ENCODE data around the gene PAQR5.

PAQR5 gene

DNA sequence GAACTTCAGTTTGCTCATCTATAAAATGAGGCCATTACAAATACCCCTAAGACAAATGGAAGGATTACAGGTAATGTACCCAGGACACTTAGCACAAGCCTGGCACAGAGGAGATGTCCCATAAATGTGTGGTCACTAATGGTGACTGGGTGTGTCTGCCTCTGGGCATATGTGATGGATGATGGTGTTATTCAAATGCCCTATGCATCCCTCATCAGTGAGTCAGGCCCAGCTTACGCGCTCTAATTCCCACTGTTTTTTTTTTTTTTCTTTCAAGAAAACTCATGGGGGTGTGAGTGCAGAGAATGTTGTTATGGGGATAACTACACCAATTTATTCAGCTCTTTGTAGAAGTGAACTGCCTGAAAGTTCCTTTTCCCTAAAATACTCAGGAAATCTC is 91.9 kb downstream of the PAQR5 start:
- no peak for DNase-seq

GRCh38 chr15:69391046-69391757 is 92.5 kb downstream of the PAQR5 start:
- DNase-seq, result no peak

GRCh38 chr15:69392352-69392751 is 93.6 kb downstream of the PAQR5 start:
- DNase-seq, result no peak

- DNase-seq, result no peak
Measured at GRCh38 chr15:69393831-69394491, 95.2 kb downstream of the PAQR5 start.

DNA sequence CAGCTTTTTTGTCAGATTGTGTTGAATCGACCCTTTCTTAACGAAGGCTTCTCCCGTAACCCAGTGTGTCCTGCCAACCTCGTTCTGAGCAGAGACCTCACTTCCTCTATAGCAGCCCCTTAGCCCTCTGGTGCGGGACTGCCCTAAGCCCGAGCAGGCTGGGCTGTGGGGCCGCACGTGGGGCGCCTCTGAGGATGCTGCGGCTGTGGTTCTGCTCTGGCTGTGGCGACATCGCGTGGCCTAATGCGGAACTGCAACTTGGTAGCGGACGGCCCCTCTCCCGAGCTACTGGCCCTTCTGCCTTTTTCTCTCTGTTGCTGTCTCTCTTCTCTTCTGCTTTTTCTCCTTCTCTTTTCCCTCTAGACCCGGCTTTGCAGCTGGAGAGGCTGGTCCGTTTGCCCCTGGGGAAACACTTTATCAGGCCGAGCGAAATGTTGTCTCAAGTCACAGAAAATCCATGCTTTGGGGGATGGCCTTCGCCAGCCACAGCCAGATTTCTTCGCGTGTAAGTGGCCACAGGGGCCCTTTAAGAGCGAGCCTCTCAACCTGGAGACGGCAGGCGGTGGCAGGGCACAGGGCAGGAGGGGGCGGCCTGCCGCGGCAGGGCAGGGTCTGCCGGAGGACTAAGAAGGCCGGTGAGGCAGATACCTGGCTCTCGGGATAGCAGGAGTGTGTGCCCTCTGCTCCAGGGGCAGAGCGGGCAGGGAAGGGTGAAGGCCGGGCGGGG is 96.0 kb downstream of the PAQR5 start:
- DNase-seq, result peak in 52 of 56 donors; percentile 11 to 91 (median 66)

- DNase-seq, result no peak
Measured at GRCh38 chr15:69395460-69395859, 96.7 kb downstream of the PAQR5 start.

GRCh38 chr15:69395991-69396390 is 97.3 kb downstream of the PAQR5 start:
- DNase-seq, result no peak

GRCh38 chr15:69398491-69398891 is 99.8 kb downstream of the PAQR5 start:
- no peak for DNase-seq

- no peak for DNase-seq
Measured at GRCh38 chr15:69400850-69401249, 102.1 kb downstream of the PAQR5 start.

DNA sequence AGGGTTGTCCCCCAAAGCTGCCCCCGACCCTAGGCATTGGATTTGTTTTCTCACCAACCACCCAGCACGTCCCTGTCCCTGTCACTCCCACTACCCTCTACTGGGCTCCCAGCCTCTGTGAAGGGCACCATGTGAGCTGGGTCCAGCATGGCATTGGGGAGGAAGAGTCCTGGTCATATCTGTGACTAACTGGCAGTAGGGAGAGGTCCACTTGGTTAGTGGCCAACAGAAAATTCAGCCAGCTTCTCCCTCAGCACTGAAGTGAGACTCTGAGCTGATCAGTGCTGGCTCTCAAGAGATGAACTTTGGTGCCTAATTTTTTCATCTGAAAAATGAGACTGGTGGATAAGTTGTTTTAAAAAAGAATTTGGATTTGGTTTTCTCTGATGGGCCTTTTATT is 104.1 kb downstream of the PAQR5 start:
- no peak for DNase-seq

- DNase-seq, result no peak
Measured at GRCh38 chr15:69403594-69403993, 104.9 kb downstream of the PAQR5 start.

GRCh38 chr15:69405110-69405509 is 106.4 kb downstream of the PAQR5 start:
- no peak for DNase-seq

DNA sequence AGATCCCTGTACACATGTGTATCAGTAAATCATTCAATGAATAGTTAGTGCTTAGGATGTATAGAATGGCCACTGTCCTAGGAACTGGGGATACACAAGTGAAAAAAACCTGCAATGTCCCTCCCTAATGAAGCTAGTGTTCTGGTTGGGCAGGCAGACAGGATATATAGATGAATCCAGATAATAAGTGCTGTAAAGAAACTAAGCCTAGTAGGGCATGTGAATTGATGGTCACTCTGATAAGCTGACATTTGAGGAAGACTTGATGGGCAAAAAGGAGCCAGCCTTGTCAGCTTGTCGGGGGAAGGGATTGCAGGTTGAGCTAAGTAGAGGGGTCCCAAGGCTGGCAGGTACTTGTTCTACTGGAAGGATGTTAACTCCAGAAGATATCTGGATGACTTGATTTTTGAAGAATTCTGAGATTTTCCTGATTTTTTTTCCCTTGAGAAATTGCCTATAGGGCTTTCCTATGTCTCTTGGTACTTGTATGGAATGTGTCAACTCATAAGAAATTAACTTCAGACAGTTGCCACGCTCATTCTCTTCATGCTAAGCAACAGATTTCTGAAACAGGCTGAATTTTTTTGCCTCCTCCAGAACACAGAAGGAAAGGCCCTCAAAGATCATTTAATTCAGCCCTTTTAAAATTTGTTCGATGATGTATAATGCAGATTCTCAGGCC is 109.1 kb downstream of the PAQR5 start:
- no peak for DNase-seq

DNA sequence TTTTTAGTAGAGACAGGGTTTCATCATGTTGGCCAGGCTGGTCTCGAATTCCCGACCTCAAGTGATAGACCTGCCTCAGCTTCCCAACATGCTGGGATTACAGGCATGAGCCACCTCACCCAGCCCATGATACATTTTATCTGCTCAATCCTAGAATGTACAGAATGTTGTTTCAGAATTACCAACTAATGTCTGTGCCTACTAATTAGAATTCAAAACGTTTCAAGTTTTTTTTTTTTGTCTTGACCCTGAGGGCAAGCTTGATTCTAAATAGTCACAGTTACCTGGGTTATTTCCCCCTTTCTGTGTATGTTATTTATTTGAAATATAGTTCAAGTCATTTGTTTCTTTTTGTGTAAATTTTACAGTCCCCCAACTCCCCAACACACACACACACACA is 110.1 kb downstream of the PAQR5 start:
- no peak for DNase-seq

GRCh38 chr15:69410248-69410874 is 111.6 kb downstream of the PAQR5 start:
- peak in 13 of 56 donors; percentile 10 to 65 (median 32) for DNase-seq

- DNase-seq, result no peak
Measured at GRCh38 chr15:69412274-69412673, 113.6 kb downstream of the PAQR5 start.

GRCh38 chr15:69412701-69413100 is 114.0 kb downstream of the PAQR5 start:
- DNase-seq, result no peak

- DNase-seq, result peak; percentile 11 to 92 (median 73)
Measured at GRCh38 chr15:69413822-69414700, 115.3 kb downstream of the PAQR5 start, which contains the start of gene KIF23. KIF23 (plus strand) TSS chr15:69414349; CDS start chr15:69414466, 117 bp downstream.

GRCh38 chr15:69414701-69415167 is 116.0 kb downstream of the PAQR5 start:
- peak in 1 of 56 donors; percentile 42 for DNase-seq

- DNase-seq, result no peak
Measured at GRCh38 chr15:69415381-69415780, 116.7 kb downstream of the PAQR5 start.
